Tibial artery (tissue), 4 donors: ENCODE data around the gene PLEKHH1.

ENCODE experiments used
- DNase-seq, 2 donors: peaks; one replicate each; pipeline ENCODE4 v3.0.0-alpha.2; 2019
- H3K27ac ChIP-seq, 2 donors: fragments of 200-600 bp; sonication (generic) in 1 of 2; 1 replicate in 1 of 2; 2 replicates in 1 of 2; pipeline ENCODE4 v1.5.1; 2018 to 2019; ENCODE audit warnings: mild to moderate bottlenecking in 1 of 2
- H3K27me3 ChIP-seq, 2 donors: fragments of 200-600 bp; sonication (generic) in 1 of 2; one replicate each; pipeline versions ENCODE4 v1.5.1 to v1.6.0; 2016 to 2019
- H3K36me3 ChIP-seq, 3 donors: fragments of 200-600 bp; sonication (generic) in 2 of 3; one replicate each; pipeline ENCODE4 v1.5.1; 2016 to 2019; ENCODE audit warnings: mild to moderate bottlenecking in 2 of 3
- H3K4me1 ChIP-seq, 4 donors: fragments of 200-600 bp; sonication (generic) in 2 of 4; 1 replicate in 3 of 4; 2 replicates in 1 of 4; pipeline ENCODE4 v1.5.1; 2016 to 2019
- H3K4me3 ChIP-seq, 2 donors: fragments of 200-600 bp; sonication (generic) in 1 of 2; 1 replicate in 1 of 2; 2 replicates in 1 of 2; pipeline ENCODE4 v1.5.1; 2018 to 2019; ENCODE audit warnings: mild to moderate bottlenecking in 2 of 2
- H3K9me3 ChIP-seq, 3 donors: fragments of 200-600 bp; sonication (generic) in 1 of 3; one replicate each; pipeline ENCODE4 v1.5.1; 2016 to 2019
- CTCF ChIP-seq, 2 experiments: fragments of 200-600 bp in 1 of 2; fragments of 450-650 bp in 1 of 2; IDR thresholded peaks; one replicate each; pipeline ENCODE4 v1.5.1; 2017 to 2019; ENCODE audit warnings: antibody characterized with exemption in 2 of 2, mild to moderate bottlenecking in 1 of 2, moderate library complexity in 1 of 2
- intact Hi-C: fragments of 100-400 bp; cut with DNase I; formaldehyde crosslinking; loops from one replicate; pipeline ENCODE4 v1.15.0; 2023; ENCODE audit warnings: low total_unique reads

PLEKHH1 gene

GRCh38 chr14:67502867-67503266 lies 30.2 kb upstream of the PLEKHH1 start:
- Histone ChIP-seq H3K27me3 (no peaks in the 10 kb centered on the region), H3K36me3 (no peaks in the 10 kb centered on the region), H3K27ac (no peak overlapping the region), H3K9me3 (no peaks in the 10 kb centered on the region), H3K4me1 (no peaks in the 10 kb centered on the region), H3K4me3 (no peak overlapping the region)
- DNase-seq = no peak
- intact Hi-C loops = no loop called here
- no peak for TF ChIP-seq CTCF (IDR thresholded peaks at IDR 0.05)

GRCh38 chr14:67503331-67503730 lies 29.8 kb upstream of the PLEKHH1 start:
- Histone ChIP-seq H3K4me1 (no peaks in the 10 kb centered on the region), H3K27ac (no peak overlapping the region), H3K27me3 (no peaks in the 10 kb centered on the region), H3K9me3 (no peaks in the 10 kb centered on the region), H3K4me3 (no peak overlapping the region), H3K36me3 (no peaks in the 10 kb centered on the region)
- TF ChIP-seq CTCF (IDR thresholded peaks at IDR 0.05) = no peak
- no peak for DNase-seq
- intact Hi-C loops = no loop called here

GRCh38 chr14:67505254-67505653 lies 27.8 kb upstream of the PLEKHH1 start:
- Histone ChIP-seq H3K27me3 (no peaks in the 10 kb centered on the region), H3K4me1 (no peaks in the 10 kb centered on the region), H3K4me3 (no peak overlapping the region), H3K36me3 (no peaks in the 10 kb centered on the region), H3K9me3 (no peaks in the 10 kb centered on the region), H3K27ac (no peak overlapping the region)
- DNase-seq = no peak
- no peak for TF ChIP-seq CTCF (IDR thresholded peaks at IDR 0.05)
- intact Hi-C loops = no loop called here

GRCh38 chr14:67508956-67509355 lies 24.1 kb upstream of the PLEKHH1 start:
- no peak for TF ChIP-seq CTCF (IDR thresholded peaks at IDR 0.05)
- no peak for DNase-seq
- H3K9me3 ChIP-seq = no peaks in the 10 kb centered on the region
- intact Hi-C loops = no loop called here
- H3K27me3 ChIP-seq = no peaks in the 10 kb centered on the region
- no peak overlapping the region for H3K4me3 ChIP-seq
- H3K27ac ChIP-seq = no peak overlapping the region
- peaks cover 0 to 6% (median under 1%) of the 10 kb centered on the region in 4 donors for H3K4me1 ChIP-seq
- H3K36me3 ChIP-seq = no peaks in the 10 kb centered on the region

- H3K27me3 ChIP-seq = no peaks in the 10 kb centered on the region
- H3K4me3 ChIP-seq = no peak overlapping the region
- intact Hi-C loops = no loop called here
- H3K9me3 ChIP-seq = no peaks in the 10 kb centered on the region
- no peak overlapping the region for H3K27ac ChIP-seq
- peaks cover 0 to 13% (median 7%) of the 10 kb centered on the region in 4 donors for H3K4me1 ChIP-seq
- TF ChIP-seq CTCF (IDR thresholded peaks at IDR 0.05) = no peak
- no peaks in the 10 kb centered on the region for H3K36me3 ChIP-seq
- DNase-seq = no peak
Observed at GRCh38 chr14:67510121-67510520, 23.0 kb upstream of the PLEKHH1 start.

- H3K36me3 ChIP-seq = no peaks in the 10 kb centered on the region
- intact Hi-C loops = no loop called here
- H3K9me3 ChIP-seq = no peaks in the 10 kb centered on the region
- no peak for DNase-seq
- H3K4me3 ChIP-seq = no peak overlapping the region
- H3K4me1 ChIP-seq = peaks cover 0 to 18% (median 11%) of the 10 kb centered on the region in 4 donors
- H3K27me3 ChIP-seq = no peaks in the 10 kb centered on the region
- TF ChIP-seq CTCF (IDR thresholded peaks at IDR 0.05) = no peak
- H3K27ac ChIP-seq = no peak overlapping the region
Observed at GRCh38 chr14:67510836-67511235, 22.3 kb upstream of the PLEKHH1 start.
